Prostate gland (tissue), 2 donors: ENCODE measurements around the gene SPDYE17.
"Not testable (repeated sequence)": the region's sequence is repeated elsewhere in the genome, so short reads cannot be mapped to it uniquely, and the experiment has no call there.

Experiments used
- POLR2A ChIP-seq: fragments of 450-650 bp; IDR thresholded peaks from one replicate; pipeline ENCODE4 v1.6.1; 2016; ENCODE audit warnings: antibody characterized with exemption, mild to moderate bottlenecking
- POLR2AphosphoS5 ChIP-seq: sonication (generic); formaldehyde crosslinking; IDR thresholded peaks from one replicate; pipeline ENCODE4 v1.6.1; 2017; ENCODE audit warnings: antibody characterized with exemption
- TF ChIP-seq, protein P1 (sequence below), 4 experiments: fragments of 200-600 bp in 2 of 4; fragments of 450-650 bp in 2 of 4; sonication (generic) in 2 of 4; IDR thresholded peaks; 1 replicate in 3 of 4; 2 replicates in 1 of 4; pipeline ENCODE4 v1.5.1; 2016 to 2019; ENCODE audit warnings: antibody characterized with exemption in 4 of 4, mild to moderate bottlenecking in 2 of 4, moderate library complexity in 2 of 4

DNA sequence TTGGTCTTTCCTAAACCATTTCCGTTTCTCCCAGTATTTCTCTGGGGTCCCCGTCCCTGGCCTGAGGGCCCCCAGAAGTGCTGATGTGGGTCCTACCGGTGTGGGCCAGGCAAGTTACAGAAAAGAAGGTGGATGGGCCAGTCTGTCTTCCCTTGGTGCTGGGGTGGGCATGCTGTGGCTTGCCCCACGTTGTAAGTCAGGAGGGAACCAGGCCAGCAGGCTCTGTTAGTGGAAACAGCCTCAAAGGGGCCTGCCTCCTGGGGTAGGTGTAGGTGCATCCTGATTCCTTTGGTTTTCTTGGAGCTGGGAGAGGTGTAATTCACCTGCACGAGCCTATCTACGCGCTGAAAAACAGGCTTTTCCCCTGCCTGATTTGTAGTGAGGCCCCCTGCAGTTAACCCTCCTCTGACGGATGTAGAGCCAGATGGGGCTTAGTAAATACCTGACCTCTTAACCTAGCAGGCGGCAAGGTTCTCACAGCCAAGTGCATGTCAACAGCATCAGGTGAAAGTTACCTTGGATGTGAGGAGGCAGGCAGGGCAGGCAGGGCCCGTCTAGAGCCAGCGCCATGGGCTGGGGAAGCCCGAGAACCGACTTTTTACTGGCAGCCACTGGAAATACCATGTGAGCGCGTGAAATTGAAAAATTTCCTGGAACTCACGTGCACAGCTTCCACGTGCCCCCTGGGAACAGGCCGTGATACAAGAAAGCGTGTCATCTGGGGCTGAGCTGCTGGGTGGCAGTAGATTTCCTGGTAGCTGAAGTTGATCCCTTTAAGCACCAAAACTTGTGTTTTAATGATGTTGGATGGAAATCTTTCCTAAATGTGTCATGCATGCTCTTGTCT lies 48.0 kb downstream of the SPDYE17 start:
- TF ChIP-seq, protein P1, sequence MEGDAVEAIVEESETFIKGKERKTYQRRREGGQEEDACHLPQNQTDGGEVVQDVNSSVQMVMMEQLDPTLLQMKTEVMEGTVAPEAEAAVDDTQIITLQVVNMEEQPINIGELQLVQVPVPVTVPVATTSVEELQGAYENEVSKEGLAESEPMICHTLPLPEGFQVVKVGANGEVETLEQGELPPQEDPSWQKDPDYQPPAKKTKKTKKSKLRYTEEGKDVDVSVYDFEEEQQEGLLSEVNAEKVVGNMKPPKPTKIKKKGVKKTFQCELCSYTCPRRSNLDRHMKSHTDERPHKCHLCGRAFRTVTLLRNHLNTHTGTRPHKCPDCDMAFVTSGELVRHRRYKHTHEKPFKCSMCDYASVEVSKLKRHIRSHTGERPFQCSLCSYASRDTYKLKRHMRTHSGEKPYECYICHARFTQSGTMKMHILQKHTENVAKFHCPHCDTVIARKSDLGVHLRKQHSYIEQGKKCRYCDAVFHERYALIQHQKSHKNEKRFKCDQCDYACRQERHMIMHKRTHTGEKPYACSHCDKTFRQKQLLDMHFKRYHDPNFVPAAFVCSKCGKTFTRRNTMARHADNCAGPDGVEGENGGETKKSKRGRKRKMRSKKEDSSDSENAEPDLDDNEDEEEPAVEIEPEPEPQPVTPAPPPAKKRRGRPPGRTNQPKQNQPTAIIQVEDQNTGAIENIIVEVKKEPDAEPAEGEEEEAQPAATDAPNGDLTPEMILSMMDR (IDR thresholded peaks at IDR 0.05), result not testable (repeated sequence)
- not testable (repeated sequence) for TF ChIP-seq POLR2AphosphoS5, POLR2A
